Adrenal gland (tissue), 5 donors: Measurements from ENCODE around the gene IMP4.

Experiments
- POLR2A ChIP-seq, 2 donors: fragments of 450-650 bp; IDR thresholded peaks; one replicate each; pipeline ENCODE4 v1.6.1; 2017; ENCODE audit warnings: antibody characterized with exemption in 2 of 2, mild to moderate bottlenecking in 2 of 2, moderate library complexity in 1 of 2
- TF ChIP-seq, protein P1 (sequence below), 6 experiments: fragments of 450-650 bp in 4 of 6; fragments of 200-600 bp in 2 of 6; sonication (generic) in 1 of 6; IDR thresholded peaks; 1 replicate in 5 of 6; 2 replicates in 1 of 6; pipeline versions ENCODE4 v1.5.1 to v1.8.0; 2016 to 2021; ENCODE audit warnings: antibody characterized with exemption in 6 of 6, mild to moderate bottlenecking in 2 of 6, moderate library complexity in 1 of 6
- donor health status: DM: no; HTN: no; CAD: no.

DNA sequence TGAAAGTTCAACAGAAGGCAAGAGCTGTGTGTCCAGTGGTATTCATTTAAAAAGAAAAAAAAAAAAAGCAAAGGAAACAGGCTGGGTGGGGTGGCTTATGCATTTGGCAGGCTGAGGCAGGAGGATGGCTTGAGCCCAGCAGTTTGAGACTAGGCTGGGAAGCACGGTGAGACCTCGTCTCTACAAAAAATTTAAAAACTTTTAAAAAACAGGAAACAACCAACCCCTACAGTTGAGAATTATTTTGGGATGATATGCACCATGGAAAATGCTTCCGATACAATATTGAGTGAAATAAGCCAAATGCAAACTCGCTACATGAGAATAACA lies 44.3 kb downstream of the IMP4 start:
- TF ChIP-seq, protein P1, sequence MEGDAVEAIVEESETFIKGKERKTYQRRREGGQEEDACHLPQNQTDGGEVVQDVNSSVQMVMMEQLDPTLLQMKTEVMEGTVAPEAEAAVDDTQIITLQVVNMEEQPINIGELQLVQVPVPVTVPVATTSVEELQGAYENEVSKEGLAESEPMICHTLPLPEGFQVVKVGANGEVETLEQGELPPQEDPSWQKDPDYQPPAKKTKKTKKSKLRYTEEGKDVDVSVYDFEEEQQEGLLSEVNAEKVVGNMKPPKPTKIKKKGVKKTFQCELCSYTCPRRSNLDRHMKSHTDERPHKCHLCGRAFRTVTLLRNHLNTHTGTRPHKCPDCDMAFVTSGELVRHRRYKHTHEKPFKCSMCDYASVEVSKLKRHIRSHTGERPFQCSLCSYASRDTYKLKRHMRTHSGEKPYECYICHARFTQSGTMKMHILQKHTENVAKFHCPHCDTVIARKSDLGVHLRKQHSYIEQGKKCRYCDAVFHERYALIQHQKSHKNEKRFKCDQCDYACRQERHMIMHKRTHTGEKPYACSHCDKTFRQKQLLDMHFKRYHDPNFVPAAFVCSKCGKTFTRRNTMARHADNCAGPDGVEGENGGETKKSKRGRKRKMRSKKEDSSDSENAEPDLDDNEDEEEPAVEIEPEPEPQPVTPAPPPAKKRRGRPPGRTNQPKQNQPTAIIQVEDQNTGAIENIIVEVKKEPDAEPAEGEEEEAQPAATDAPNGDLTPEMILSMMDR (IDR thresholded peaks at IDR 0.05): no peak
- TF ChIP-seq POLR2A (IDR thresholded peaks at IDR 0.05): no peak
